Stimulated activated CD8-positive, alpha-beta memory T cell treated with anti-CD3 and anti-CD28 coated beads, Interleukin-12 subunit alpha, Interleukin-12 subunit beta, amount 100 ng/mL, for 24 hours (primary cell): ENCODE results near the gene USP2.

Source experiments
- DNase-seq: peaks from one replicate; pipeline ENCODE4 v3.0.0-alpha.2; 2020; ENCODE audit errors: extremely low read depth

USP2 gene

DNA sequence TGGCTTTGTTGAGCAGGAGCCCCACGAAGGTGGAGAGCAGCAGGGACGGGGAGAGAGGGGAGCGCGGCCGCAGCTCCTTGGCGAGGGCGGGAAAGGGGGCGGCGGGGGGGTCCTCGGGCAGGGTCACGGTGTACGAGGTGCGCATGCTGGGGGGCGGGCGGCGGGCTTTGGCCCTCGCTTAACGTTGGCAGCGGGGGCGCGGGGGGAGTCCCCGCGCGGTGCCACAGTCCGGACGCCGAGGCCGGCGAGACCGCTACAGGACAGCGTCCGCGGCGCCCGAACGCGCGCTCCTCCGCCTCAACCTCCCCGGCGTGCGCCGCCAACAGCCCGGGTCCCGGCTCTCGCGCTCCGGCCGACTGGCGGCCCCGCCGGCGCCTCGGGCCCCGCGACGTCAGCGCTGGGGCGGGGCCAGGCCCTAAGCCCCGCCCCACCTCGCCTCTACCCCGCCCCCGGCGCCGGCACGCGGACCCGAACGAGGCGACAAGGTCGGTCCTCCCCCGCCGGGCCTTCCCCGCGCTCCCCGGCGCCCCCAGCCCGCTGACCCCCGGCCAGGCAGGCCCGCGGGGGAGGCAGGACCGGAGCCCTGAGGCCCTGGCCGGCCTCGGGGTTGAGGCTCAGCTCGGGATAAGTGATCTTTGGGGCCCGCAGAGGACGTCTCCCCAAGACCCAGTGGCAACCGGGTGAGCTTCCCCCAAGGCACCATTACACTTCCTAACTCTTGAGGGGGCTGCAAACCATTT is 17.5 kb downstream of the USP2 start:
- DNase-seq = no peak

DNA sequence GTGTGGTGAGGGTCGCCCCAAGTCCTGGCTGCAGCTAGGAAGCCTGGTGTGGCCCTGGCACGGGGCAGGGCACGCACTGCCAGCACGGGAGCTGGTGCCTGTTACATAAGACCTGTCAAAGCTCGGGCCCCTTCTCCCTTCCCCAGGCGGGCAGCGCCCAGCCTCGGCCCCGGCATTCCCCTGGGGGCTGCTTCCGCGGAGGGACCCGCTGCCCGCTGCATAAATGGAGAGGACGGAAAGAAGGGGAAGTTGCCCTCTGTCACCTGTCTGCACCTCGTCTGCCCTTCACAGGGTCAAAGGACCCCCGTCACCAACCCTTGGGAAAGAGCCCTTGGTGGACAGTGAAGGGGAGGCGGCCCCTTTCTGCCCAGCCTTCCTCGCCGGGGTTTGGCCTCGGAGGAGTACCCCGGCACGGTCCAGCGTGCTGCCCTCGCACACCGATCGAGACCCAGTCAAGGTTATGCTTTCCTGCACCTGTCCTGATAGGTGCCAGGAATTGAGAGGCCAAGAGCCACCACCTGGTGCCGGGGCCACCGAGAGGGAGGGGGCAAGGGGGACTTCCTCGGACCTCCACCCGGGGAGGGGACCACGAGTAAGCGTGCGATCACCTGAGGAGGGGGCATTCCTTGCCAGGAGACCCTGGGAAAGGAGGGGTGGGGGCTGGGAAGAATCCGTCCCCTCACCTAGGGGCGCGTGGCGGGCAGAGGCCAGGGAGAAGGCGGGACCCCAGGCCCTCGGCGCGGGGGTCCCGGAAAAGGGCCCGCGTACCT is 18.2 kb downstream of the USP2 start:
- DNase-seq = no peak

DNA sequence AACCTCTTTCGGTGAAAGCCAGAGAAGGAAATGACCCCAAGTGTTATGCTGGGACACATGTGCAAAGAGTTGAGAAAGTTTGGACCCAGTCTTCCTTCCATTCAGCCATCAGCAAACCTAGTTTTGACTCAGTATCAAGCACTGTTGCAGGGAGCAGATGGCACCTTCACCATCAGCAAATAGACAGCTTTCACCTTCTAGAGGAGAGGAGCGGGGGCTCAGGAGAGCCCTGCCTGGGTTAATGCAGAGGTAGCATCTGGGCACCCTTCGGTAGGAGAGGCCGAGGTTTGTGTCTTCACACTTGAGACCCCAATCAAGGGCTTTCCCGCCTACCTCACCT is 18.8 kb downstream of the USP2 start:
- no peak for DNase-seq

DNA sequence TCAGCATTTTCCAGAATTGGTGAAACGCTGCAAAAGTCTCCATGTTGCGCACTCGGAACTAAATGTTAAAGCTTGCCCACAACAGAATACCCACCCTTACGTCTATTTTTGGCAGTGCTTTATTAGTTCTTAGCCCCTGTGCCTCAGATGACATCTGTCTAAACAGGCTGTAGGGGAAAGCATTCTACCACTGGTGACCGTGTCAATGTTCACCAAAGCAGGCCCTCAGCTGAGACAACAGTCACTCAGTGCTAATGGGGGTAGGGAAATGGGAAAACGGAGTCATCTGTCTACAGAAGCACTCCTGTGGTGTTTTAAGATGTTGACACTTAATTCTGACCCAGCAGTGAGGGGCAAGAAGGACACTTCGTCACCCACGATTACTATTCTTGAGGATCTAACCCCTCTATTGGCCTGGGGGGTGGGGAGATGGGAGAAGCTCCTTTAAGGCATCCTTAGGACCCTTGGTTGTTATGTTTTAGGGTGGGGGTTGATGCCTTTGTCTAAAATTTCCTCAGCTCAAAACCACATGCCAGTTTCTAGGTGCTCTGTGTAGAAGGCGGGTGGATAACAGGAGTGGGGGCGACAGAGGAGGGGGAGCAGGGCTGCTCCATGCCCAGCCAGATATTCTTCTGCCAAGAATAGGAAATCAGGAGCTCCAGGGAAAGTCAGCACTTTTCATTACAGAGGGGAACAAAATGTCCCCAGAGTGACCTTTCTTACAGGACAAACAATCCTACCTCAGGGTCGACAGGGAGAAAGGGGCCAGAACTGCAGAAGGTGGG is 19.4 kb downstream of the USP2 start:
- DNase-seq = no peak

DNA sequence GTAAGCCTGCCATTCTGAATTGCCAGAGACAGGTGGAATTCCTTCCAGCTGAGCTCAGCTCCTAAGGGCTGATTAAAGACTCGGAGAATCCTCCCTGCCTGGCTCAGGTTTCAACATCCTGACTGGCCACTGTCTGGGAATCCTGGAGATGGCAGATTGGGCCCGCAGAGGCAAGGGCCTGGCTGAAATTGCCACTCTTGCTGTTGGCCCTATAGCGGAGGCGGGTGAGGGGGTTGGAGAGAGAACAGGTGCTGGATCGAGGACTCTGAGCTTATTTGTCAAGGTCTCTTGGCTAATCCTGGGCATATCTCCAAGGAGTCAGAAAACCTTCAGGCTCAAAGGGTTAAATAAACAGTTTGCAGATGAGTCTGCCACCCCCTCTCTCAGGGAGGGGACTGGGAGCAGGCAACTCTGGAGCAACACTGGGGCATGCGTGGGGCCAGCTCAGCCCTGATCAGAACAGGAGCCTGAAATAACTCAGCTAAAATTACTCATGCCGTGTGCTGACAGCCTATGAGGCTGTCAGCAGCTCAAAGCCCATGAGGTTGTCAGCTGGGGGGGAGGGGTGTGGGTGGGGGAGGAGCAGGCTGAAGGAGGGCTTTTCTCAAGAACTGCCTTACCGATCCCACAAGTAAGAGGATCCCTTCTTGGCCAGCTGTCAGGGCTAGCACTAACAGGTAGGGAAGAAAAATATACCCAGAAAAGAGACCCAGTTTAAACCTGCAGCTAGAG is 20.3 kb downstream of the USP2 start:
- peak; percentile 24 for DNase-seq

DNA sequence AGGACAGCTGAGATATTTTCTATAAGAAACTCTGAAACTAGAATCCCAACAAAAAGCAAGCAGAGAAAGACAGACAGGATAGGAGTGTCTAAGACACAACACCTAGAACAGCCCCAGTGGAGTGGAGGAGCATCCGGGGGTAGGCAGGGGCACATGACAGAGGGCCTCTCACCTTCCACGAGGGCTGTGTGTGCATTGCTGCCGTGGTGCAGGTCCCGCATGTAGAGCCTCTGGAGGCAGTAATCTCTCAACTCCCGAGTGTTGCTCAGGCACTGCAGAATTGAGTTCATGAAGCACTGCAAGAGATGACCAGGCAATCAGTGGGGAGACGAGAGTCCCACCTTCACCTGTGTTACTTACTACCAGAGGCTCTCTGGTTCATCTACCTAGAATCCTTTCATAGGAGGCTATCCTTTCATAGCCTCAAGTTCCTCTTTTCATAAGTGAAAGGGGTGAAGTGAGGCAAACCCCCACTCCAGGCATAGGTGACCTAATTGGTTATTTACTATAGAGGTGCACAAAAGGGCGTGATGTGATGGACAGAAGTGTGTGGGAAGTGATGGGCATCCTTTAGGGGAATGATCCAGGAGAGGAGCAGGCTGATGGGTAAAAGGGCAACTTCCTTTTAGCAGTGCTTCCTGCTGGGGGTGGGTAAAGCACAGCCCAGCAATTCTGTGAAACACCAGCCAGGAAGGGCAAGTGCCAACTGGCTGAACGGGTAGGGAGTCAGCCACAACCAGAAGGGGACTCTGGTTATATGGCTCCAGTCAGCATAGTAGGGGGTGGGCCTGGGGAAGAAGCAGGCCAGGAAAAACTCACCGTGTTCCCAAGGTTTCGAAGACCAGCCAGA is 21.9 kb downstream of the USP2 start:
- DNase-seq = no peak

DNA sequence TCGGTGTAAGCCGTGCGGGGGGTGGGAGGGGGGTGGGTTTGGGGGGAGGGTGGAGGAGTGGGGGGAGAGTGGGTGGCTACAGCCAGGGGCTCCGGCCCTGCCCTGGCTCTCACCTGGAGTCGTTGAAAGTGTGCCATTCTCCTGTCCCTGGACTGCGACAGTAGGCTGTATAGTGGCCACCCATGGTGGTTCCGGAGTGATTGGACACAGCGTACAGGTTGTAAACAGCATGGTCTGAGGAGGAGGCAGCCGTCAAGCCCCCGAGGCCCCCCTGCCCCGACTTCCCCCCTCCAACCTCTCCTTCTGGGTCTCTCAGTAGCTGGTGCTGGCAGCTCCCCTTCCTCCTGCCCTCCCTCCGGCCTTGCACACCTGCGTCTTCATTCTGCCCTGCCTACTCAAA is 24.4 kb downstream of the USP2 start:
- no peak for DNase-seq

DNA sequence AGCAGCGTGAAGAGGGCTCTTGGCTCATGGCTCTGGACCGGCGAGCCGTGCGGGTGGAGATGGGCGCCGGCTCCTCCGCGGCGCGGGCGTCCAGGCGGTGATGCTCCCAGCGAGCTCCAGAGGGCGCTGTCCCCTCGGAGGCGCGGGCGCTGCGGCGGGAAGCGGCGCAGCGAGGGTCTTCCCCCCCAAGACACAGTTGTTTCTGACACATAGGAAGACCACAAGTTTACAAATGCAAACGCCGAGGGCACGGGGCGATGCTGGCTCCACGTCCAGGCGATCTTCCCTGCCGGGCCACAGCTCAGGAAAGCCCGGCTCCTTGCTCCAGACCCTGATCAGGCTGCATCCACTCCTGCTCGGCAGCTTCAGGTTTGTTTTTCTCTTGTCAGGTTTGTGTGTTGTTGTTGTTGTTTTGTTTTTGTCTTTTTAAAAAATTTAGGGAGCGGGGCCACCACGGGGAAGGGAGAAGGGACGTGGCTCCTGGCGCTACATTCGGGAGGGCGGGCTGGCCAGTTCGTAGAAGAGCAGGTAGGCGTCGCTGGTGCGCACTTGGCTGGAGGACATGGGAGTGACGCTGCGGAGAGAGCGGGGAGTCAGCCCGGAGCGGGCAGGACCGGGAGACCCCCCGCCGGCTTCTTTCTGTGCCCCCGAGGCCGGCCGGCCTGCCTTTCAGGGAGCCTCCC is 25.0 kb downstream of the USP2 start:
- no peak for DNase-seq

DNA sequence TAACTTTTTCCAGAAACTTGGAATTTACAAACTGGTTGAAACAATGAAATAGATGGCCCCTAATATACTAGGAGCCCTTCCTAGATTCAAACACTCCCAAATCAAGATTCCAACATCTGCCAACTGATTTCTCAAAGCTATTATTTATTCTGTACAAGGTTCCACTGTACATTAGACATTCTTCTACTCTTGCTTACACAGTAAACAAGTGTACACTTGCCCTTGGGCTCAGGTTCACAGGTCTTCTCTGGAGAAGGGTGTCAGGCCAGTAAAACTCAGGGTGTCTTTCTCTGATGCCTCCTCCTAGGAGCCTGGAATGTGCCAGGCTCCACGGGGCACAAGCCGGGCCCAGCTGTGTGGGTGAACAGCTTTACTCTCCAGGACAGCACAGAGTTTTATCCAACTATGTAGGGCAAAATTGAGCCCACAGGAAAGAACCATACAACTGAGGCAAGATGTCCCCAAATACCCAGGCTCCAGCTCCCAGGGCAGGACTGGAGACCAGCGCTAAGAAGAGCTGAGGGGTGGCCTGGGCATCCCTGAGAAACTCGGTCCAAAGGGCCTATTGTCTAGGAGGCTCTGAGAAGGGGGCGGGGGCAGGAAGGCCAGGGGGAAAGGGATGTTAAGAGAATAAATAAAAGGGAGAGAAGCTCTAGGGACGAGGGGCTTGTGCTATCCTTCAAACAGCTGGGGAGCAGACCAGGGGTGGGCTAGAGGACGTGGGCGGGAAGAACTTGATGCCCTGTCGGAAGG is 26.2 kb downstream of the USP2 start:
- DNase-seq = no peak

DNA sequence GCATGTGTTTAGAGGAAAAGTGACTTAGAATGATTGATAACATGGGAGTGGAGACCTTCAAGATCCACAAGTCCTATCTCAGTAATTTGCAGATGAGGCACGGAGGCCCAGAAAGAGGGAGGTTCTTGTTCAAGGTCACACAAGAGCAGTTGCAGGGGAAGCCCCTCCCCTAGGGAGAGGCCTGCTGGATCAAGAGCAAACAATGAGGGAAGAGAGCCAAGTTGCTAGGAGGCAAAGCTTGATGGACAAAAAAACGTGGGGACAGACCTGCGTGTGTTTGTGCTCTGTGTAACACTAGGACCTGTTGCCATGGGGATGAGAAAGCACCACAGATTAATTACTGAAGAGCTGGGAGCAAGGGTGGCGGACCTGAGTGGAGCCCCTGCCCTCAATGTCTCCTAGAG is 28.6 kb downstream of the USP2 start:
- no peak for DNase-seq

DNA sequence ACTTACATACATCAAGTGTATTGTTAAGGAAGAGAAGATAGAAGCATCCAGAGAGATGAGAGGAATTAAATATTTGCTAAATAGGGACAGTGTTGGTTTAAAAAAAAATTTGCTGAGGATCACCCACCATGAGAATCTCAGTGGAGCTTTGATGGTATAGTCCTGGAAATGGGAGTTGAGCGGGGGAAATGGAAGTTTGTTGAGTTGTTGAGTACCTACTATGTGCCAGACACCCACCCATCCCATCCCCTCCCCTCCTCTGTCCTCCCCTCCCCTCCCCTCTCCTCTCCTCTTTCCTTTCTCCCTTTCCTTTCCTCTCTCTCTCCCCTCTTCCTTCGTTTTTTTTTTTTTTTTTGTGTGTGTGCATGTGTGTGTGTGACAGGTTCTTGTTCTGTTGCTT is 30.3 kb downstream of the USP2 start:
- DNase-seq = no peak

DNA sequence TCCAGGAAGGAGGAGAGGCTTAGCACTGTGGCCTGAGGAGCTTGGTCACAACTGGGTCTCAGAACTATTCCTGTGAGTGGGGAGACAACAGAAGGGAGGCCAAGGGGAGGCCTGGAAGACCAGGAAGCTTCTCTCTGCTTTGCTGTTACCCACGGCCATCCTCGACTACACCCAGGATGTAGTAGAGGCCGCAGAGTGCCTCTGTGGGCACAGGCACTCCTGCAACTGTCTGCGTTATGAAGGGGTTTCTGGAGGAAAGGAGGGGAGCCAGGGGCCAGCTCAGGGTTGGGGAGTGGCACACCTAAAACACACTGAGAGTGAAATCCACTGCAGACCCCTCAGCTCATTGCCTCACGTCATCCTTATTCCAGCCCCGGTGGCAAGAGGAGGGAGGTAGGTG is 31.2 kb downstream of the USP2 start:
- no peak for DNase-seq

DNA sequence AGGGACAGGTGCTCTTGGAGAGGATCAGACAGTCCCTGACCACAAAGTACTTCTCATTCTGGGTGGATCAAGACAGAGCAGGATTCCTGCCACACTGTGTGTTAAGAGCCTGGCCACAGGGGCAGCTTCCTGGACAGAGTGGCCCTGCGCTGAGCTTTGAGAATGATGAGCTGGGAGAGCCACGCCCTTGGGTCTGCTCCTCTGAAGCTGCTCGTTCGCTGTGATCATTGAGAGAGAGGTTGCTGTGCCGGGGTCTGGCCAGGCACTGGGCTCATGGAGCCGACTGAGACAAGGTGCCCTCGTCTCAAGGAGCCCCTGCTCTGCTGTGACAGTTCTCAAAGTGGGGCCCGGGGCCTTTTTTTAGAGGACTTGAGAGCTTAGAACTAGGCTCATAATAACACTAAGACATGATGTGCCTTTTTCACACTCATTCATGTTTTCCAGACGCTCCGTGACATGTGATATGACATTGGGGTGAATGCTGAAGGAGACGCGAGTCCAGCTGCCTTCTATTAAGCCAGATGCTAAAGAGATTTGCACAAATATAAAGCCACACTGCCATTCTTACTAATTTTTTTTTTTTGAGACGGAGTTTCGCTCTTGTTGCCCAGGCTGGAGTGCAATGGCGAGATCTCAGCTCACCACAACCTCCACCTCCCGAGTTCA is 33.4 kb downstream of the USP2 start:
- DNase-seq = no peak

DNA sequence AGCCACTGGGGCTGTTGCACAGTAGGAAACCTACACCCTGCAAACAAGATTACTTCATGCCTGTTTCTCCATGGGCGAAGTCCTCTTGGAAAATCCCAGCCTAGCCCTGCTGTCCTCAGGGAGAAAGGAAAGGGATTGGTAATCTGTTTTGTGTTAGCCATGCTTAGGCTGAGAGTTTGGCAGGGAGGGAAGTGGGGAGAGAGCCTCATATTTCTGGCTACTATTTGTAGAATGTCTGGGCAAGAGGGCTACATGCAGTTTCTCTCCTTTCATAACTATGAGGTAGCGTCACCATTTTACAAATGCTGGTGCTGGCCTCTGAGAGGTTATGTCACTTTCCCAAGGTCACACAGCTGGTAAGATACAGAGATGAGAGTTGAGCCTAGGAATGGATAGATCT is 34.2 kb downstream of the USP2 start:
- no peak for DNase-seq

DNA sequence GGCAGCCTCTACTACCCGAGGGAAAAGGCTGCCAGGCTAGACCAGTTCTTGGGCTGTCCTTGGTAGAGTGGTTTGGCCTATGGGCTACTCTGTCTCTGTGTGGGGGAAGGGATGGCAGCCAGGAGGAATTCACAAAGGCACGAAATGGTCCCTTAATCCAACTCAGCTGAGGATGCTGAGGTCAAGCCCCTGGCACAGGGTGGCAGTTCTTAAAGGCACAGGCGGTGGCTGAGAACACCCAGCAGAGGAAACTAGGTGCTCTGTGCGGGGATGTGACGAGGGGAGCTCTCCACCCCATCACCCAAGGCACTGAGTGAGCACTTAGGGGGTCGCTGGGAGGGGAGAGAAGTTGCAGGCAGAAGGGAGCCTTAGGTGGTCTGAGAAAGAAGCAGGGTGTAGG is 34.9 kb downstream of the USP2 start, which contains the start of gene MFRP:
Gene MFRP, minus strand, starts transcription at position 101 of the 400 bp plus-strand sequence. CDS start 192 bp downstream, outside the sequence.
- no peak for DNase-seq

DNA sequence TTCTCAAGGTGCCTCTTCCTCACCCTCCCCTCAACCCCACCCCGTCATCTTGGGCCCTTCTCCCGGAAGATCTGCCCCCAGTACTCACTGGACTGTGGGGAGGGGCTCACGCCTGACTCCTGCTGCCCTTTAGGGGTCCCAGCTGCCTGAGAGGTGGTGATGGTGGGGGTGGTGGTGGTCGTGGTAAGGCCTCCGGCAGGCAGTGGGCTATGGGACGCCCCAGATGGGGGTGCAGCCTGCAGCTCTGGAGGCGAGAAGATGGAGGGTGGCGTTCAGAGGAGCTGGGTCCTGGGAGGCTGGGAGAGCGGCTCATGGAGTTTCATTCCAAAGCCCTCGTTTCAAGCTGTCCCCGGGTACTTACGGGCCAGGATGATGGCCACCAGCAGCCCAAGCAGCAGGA is 35.8 kb downstream of the USP2 start:
- DNase-seq = no peak

DNA sequence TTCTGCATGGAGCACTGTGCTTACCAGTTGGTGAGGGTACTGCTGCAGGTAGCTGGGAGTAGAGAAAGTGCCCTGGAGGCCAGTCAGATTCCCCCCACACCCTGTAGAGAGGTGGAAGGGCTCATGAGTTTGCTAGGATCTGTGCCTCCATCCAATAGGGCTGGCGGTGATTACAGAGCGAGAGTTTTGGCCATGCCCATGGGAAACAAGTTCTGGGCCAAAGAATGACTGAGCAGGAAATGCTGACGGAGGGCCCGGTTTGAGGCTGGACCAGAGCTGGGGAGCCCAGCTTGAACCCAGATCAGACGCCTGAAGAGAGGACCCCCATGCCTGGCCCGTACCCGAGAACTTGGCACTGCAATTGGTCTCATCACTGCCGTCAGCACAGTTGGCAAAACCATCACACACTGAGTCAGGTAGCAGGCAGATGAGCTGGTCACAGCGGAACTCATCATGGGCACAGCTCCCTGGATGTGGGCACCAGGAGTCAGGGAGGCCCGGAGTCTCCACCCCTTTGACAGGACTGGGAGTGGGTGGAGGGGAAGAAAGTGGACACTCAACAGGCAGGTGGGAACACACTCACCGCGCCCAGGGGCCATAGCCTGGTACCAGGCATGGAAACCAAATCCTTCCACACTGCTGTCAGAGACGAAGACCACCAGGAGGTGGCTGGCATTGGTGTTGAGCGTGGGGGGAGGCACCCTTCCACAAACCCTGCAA is 37.0 kb downstream of the USP2 start:
- DNase-seq = no peak

DNA sequence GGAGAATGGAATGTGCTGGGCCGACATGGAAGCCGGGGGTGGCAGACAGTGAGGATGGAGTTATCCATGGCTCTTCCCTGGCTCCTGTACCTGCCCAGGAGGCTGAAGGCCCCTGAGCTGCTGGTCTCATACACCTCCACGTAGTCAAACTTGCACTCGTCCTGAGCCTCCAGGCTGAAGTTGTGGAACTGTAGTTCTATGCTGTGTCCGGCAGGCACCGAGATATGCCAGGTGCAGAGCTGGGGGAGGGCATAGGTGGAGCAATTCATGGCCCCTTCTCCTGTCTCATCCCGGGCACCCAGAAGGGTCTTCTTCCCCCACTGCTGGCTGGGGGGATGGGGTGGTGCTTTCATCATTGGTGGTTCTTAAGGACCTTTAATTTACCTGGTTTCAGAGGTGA is 37.8 kb downstream of the USP2 start:
- no peak for DNase-seq
